Activated effector memory CD4-positive, alpha-beta T cell treated with anti-CD3 and anti-CD28 coated beads, Interleukin-2, amount 50 U/mL, for 16 hours (primary cell): ENCODE measurements around the gene PDIA6.
A peak's percentile ranks its signal among the peaks of the same experiment; 100 is the strongest.
"Not testable (repeated sequence)": the region's sequence is repeated elsewhere in the genome, so short reads cannot be mapped to it uniquely, and the experiment has no call there.

Experiments
- DNase-seq: peaks from one replicate; pipeline ENCODE4 v3.0.0-alpha.2; 2020

The PDIA6 gene

DNA sequence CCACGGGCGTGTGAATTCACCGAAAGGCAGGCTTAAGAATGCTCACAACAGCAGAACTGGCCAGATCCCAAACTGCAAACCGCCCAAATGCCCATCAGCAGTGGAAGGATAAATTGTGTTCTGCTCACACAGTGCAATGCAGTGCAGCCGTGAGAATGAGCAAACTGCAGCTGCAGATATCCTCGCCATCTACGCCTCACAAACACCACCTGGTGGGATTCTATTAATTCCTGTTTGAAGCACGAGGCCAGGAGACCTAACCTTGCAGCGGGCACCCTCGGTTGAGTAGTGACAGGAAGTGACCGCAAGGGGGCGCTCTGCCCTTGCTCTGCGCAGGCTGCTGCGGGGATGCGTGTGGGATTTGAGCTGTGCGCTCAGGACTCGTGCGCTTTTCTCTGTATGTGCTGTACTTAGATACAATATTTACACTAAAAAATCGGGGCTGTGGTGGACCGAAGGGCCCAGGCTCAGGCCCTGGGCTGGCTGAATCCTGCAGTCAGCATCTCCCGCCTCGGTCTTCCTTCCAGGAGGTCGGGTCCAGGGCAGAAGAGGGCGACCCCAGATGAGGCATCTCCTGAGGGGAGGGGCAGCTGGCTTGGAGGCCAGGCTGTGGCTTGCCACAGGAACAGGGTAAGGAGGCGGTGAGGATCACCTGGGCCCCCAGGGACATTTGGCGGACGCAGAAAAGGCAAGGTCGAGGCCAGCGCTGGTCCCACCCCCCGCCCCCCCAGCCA lies 19.8 kb upstream of the PDIA6 start:
- DNase-seq = peak; percentile 94

- DNase-seq = no peak
Measured at GRCh38 chr2:10831400-10831985, 18.9 kb upstream of the PDIA6 start.

GRCh38 chr2:10830641-10831399 lies 18.2 kb upstream of the PDIA6 start:
- no peak for DNase-seq

DNA sequence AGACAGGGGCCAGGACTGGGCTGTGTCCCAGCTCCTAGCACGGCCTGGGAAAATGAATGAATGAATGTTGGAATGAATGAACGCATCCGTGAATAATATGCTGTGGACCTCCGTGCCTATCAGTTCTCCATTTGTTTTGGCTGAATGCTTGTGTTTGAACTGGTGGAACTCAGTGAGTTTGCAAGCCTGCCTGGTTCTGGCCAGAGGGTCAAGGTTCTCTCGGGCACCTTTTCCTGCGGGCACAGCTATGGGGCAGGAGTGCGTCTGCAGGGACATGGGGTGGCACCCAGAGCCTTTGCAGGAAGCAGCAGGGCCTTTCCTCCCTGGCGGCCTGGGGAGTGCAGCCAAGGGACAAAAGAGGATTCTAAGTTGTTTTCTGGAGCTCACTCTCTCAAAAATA lies 17.6 kb upstream of the PDIA6 start:
- no peak for DNase-seq

DNA sequence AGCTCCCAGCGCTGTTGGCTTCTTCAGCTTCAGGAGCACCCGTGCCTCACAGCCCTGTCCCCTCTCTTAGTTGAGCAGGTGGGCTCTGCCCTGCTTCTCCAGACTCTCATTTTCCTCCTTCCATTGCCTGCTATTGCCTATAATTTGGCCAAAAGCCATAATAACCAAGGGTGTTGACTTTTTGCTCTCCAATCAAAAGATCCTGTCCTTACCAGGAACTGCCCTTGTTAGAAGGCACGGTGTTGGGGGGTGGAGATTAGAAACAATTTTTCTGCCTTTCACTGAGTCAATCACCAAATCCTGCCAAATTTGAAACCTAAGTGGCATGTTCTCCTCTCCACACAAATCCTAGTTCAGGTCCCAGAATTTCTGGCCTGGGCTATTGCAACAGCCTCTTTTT lies 16.7 kb upstream of the PDIA6 start:
- DNase-seq = no peak

DNA sequence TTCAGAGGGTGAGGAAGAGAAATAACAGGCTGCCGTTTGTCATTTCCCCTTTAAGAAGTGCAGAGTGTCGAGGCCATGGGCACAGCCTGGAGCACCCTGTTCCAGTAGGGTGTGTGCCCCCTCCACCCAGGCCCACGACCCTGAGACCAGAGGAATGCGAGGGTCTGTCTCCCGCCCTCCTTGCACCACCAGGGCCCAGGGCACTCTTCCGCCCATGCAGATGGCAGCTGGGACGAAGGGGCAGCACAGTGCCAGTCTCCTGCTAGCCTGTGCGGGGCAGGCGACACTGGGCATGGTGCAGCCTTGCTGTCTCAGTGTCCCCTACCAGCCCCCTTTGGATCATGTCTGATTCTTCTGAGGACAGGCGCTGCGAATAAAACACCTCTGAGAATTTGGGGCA lies 15.8 kb upstream of the PDIA6 start:
- no peak for DNase-seq

DNA sequence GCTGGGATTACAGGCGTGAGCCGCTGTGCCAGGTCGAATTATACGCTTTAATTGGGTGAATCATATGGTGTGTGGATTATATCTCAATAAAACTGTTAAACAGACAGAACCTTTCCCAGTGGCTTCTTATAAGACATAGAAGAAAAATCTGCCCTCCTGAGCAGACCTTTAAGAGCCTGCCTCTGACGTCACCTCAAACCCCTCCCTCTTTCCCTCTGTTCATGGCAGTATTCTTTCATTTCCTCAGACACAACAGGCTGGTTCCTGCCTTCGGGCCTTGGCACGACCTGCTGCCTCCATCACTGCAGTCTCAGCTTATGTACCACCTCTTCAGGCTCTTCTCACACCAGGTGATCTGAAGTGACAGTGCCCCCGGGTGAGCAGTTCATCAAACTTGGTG lies 14.0 kb upstream of the PDIA6 start:
- no peak for DNase-seq

GRCh38 chr2:10826026-10826425 lies 13.4 kb upstream of the PDIA6 start:
- no peak for DNase-seq

DNA sequence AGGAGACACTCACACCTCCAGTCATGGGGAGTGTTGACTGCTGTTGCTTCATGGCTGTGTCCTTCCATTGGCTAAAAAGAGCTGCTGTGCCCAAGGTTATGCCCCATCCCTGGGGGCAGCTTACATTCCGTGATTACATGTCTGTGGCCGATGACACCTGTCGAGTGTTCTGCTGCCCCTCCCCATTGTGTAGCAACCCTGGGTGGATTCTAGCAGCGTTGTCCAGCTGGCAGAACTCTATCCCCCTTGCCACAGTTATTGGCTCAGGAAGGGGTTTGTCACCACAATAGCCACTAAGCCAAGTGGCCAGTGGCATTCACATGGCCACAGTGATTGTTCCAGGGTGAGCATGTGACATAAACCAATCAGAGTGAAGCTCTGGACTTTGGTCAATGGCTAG lies 11.6 kb upstream of the PDIA6 start:
- DNase-seq = no peak

GRCh38 chr2:10820978-10821695 lies 8.6 kb upstream of the PDIA6 start:
- DNase-seq = no peak

DNA sequence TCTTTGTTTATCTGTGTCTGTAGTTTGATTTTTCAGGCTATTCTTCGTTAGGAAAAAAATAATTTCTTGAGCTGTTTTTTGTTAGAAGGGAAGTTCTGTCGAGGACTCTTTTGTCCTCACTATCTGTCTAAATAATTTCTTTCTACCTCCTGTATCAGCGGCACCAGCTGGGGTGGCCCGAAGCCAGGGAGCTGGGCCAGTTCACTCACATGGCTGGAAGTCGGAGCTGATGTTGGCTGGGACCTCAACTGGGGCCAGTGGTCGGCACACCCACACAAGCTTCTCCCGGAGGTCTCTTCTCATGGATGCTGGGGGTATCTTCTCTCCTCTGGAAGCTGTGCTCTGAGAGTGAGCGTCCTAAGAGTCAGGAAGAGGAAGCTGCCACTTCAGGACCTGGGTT lies 8.0 kb upstream of the PDIA6 start:
- no peak for DNase-seq

GRCh38 chr2:10819714-10820314 lies 7.2 kb upstream of the PDIA6 start:
- no peak for DNase-seq

GRCh38 chr2:10818984-10819383 lies 6.4 kb upstream of the PDIA6 start:
- DNase-seq = no peak

DNA sequence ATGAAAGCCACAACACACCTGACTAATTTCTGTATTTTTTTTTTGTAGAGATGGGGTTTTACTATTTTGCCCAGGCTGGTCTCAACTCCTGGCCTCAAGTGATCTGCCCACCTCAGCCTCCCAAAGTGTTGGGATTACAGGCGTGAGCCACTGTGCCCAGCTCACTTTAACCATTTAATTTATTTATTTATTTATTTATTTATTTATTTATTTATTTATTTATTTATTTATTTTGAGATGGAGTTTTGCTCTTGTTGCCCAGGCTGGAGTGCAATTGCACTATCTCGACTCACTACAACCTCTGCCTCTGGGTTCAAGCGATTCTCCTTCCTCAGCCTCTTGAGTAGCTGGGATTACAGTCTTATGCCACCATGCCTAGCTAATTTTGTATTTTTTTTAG lies 5.7 kb upstream of the PDIA6 start:
- DNase-seq = not testable (repeated sequence)

- no peak for DNase-seq
Measured at GRCh38 chr2:10817413-10817812, 4.8 kb upstream of the PDIA6 start.

GRCh38 chr2:10814571-10815331 lies 2.2 kb upstream of the PDIA6 start:
- DNase-seq = no peak

DNA sequence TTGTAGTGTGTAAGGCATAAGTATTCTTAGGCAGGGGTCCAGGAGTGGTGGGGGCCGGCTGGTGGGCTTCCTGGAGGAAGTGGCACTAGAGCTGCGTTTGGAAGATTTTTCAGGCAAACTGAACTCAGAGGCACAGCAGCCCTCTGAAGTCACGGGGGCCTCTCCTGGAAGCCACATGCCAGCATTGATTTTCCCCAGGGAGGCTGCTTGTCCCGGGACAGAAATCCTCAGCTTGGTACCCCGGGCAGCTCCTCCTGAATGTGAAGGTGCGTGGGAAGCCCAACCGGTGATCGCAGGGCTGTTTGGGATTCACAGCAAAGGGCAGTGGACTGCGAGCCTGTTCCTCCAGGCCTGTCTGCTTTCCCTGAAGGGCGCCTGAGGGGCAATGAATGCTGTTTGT lies 1.6 kb upstream of the PDIA6 start:
- DNase-seq = no peak

GRCh38 chr2:10813163-10814138 lies 866 bp upstream of the PDIA6 start:
- DNase-seq = not testable (repeated sequence)

GRCh38 chr2:10811517-10811916 lies 1.1 kb downstream of the PDIA6 start:
- DNase-seq = no peak

GRCh38 chr2:10810202-10811161 lies 2.1 kb downstream of the PDIA6 start:
- DNase-seq = no peak
